Activated CD8-positive, alpha-beta T cell treated with anti-CD3 and anti-CD28 coated beads for 36 hours (primary cell): ENCODE measurements around the gene MANBA. TPM values are rescaled to one million over a fixed set of nuclear protein-coding genes. Genes with fewer than 3 reads are reported as not detected.

Source experiments
- ATAC-seq: fragments of 200-7000 bp; cut with Tn5 transposase; one replicate; pipeline ENCODE4 v1.10.0; 2021; ENCODE audit warnings: mild to moderate bottlenecking, moderate library complexity
- CTCF ChIA-PET: fragments of 350-600 bp; sonication (Branson Sonifier 250); formaldehyde crosslinking; loops from one replicate; lab custom pipeline; 2021; ENCODE audit warnings: antibody characterized with exemption; lab: Charles Lee
- POLR2A ChIA-PET: fragments of 350-600 bp; sonication (Branson Sonifier 250); formaldehyde crosslinking; loops from one replicate; lab custom pipeline; 2021; ENCODE audit warnings: antibody characterized with exemption; lab: Charles Lee
- DNase-seq: peaks from one replicate; pipeline ENCODE4 v3.0.0-alpha.2; 2020
- H3K27ac Mint-ChIP-seq: one replicate; pipeline ENCODE4 v1.8.0; 2021; ENCODE audit warnings: mild to moderate bottlenecking, mixed read lengths
- H3K27me3 Mint-ChIP-seq: one replicate; pipeline ENCODE4 v1.8.0; 2021; ENCODE audit warnings: mixed read lengths
- H3K36me3 Mint-ChIP-seq: one replicate; pipeline ENCODE4 v1.8.0; 2021; ENCODE audit warnings: low read depth, mixed read lengths
- H3K4me1 Mint-ChIP-seq: one replicate; pipeline ENCODE4 v1.8.0; 2021; ENCODE audit warnings: low read depth, mixed read lengths
- H3K4me3 Mint-ChIP-seq: one replicate; pipeline ENCODE4 v1.8.0; 2021; ENCODE audit warnings: mild to moderate bottlenecking, moderate library complexity, mixed read lengths
- H3K9me3 Mint-ChIP-seq: one replicate; pipeline ENCODE4 v1.8.0; 2021; ENCODE audit warnings: mixed read lengths
- intact Hi-C: fragments of 100-400 bp; cut with micrococcal nuclease; formaldehyde crosslinking; loops from one replicate; pipeline ENCODE4 v1.10.0; 2022
- total RNA-seq, 2 experiments: library from RNA; stranded (reverse); gene quantifications; one replicate each; pipeline ENCODE4 v1.2.3, GENCODE V29; 2021
- TF ChIP-seq, protein P1 (sequence below): fragments of 200-600 bp; IDR thresholded peaks from one replicate; pipeline ENCODE4 v1.8.0; 2022; ENCODE audit warnings: antibody characterized with exemption, mild to moderate bottlenecking

Gene MANBA
- total RNA-seq, 2 experiments from 2014 or later, result 14.5 to 16.3 TPM

DNA sequence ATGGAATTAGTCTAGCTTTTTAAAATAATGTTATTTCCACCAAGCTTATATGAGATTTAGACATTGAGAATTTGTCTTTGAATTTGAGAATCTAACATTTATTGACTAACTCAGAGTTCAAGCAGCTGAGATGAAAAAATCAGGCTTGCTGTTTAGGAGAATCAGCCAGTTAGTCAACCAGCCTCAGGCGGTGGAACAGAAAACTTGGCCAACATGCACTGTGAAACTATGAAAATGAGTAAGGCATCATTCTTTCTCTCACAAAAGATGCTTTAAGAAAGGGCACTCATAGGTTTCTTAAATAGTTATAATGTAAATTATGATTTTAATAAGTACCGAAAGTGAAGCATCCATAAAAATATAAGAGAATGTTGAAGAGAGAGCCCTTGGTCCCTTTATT, 175.4 kb downstream of the MANBA start:
- POLR2A ChIA-PET, result interaction anchor here (0.9 to 2.6 kb wide), 6 partner anchors 13 to 85 kb away, joined by 3 to 15 read pairs (median 8); no protein-coding TSS in a partner anchor
- CTCF ChIA-PET, result interaction anchor here (0.8 to 1.5 kb wide), 3 partner anchors 15 to 62 kb away, joined by 3 to 7 read pairs (median 3); no protein-coding TSS in a partner anchor
- H3K27me3 Mint-ChIP-seq, result no peaks in the 10 kb centered on the region
- peak; percentile 19 for ATAC-seq
- intact Hi-C loops, result loop anchor here (5.0 kb wide), 3 partner anchors 42 to 83 kb away; partner anchors contain the start of gene NFKB1
- peak; percentile 61 for DNase-seq
- TF ChIP-seq, protein P1, sequence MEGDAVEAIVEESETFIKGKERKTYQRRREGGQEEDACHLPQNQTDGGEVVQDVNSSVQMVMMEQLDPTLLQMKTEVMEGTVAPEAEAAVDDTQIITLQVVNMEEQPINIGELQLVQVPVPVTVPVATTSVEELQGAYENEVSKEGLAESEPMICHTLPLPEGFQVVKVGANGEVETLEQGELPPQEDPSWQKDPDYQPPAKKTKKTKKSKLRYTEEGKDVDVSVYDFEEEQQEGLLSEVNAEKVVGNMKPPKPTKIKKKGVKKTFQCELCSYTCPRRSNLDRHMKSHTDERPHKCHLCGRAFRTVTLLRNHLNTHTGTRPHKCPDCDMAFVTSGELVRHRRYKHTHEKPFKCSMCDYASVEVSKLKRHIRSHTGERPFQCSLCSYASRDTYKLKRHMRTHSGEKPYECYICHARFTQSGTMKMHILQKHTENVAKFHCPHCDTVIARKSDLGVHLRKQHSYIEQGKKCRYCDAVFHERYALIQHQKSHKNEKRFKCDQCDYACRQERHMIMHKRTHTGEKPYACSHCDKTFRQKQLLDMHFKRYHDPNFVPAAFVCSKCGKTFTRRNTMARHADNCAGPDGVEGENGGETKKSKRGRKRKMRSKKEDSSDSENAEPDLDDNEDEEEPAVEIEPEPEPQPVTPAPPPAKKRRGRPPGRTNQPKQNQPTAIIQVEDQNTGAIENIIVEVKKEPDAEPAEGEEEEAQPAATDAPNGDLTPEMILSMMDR, result no peak
- H3K9me3 Mint-ChIP-seq, result no peaks in the 10 kb centered on the region
- H3K36me3 Mint-ChIP-seq, result peaks cover 82% of the 10 kb centered on the region
- no peak overlapping the region for H3K4me3 Mint-ChIP-seq
- peaks cover 81% of the 10 kb centered on the region for H3K4me1 Mint-ChIP-seq
- H3K27ac Mint-ChIP-seq, result peak overlapping the region; percentile 95

DNA sequence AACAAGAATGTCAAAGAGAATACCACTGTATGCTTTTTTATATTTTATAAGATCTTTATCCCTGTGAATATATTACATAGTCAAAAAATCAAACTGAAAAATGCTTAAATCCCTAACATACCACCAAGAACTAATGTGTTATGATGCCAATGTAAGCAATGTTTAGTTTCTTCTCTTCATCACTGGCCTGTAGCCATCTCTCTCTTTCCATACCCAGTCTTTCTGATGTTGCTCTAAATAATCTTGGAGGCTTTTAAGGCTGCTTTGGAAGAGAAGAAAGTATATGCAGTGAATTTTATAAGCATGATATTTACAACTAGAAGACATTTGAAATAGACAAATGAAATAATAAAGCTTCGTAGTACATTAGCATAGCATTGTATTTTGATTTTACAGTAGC, 176.7 kb downstream of the MANBA start:
- ATAC-seq, result no peak
- POLR2A ChIA-PET, result interaction anchor here (0.5 to 0.9 kb wide), 2 partner anchors 65 to 82 kb away, joined by 3 read pairs; partner anchors contain the start of gene NFKB1
- CTCF ChIA-PET, result interaction anchor here (1.0 kb wide), 1 partner anchor 225 kb away, joined by 3 read pairs; no protein-coding TSS in a partner anchor
- H3K36me3 Mint-ChIP-seq, result peaks cover 81% of the 10 kb centered on the region
- intact Hi-C loops, result no loop called here
- H3K9me3 Mint-ChIP-seq, result no peaks in the 10 kb centered on the region
- H3K27me3 Mint-ChIP-seq, result no peaks in the 10 kb centered on the region
- H3K27ac Mint-ChIP-seq, result peak overlapping the region; percentile 59
- H3K4me3 Mint-ChIP-seq, result no peak overlapping the region
- H3K4me1 Mint-ChIP-seq, result peaks cover 79% of the 10 kb centered on the region
- TF ChIP-seq, protein P1, result no peak
- DNase-seq, result no peak

Other genes with a start within 250 kb of the MANBA start
- gene UBE2D3, start 66.6 kb upstream of the MANBA start, total RNA-seq, result 100 to 1,000 TPM; 410 to 427 TPM
- gene CISD2, start 108.0 kb upstream of the MANBA start, total RNA-seq, result 10 to 100 TPM; 31.1 to 32.3 TPM